ENCODE data around the gene PAK6. TPM values are rescaled to one million over a fixed set of nuclear protein-coding genes. Genes with fewer than 3 reads are reported as not detected.

Gene PAK6
- total RNA-seq, 2 donors from 2014 or later = 7.7 to 9.1 TPM

DNA sequence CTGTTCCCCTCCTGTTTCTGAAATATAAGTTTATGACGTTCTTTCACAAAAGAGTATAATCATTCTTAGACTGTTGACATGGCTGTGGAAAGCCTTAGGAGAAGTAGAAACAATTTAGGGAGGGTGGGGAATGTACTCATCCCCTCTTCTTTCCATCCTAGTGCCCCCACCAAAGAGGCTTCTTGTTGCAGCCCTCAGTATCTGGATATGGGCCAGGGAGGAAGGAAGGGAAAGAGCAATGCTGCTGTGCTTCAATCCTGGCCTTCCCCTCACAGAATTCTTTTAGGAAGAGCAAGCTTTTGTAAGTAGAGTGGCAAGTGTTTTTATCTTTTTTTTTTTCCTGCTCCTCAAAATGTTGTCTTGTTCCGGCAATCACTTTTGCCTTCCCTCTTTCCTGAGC, 86.3 kb downstream of the PAK6 start:
- Histone ChIP-seq H3K9ac (ENCODE audit: extremely low read depth, low read length, poor library complexity, severe bottlenecking) (no peak overlapping the region), H3K9me3 (ENCODE audit: control insufficient read depth, low read length) (no peaks in the 10 kb centered on the region), H3K4me1 (ENCODE audit: control insufficient read depth, insufficient read depth, low read length) (no peaks in the 10 kb centered on the region), H3K27me3 (ENCODE audit: control insufficient read depth, insufficient read depth, low read length, poor library complexity, severe bottlenecking) (peaks cover 51% of the 10 kb centered on the region), H3K27ac (ENCODE audit: low read depth, low read length) (no peak overlapping the region), H3K4me3 (ENCODE audit: low read length) (no peak overlapping the region), H3K36me3 (ENCODE audit: control insufficient read depth, insufficient read depth, low read length) (no peaks in the 10 kb centered on the region)
- peak overlapping the region; percentile 52 for H3K4me3 Mint-ChIP-seq
- WGBS, 2 experiments (ENCODE audit: insufficient coverage in 1 of 2, insufficient read length in 1 of 2) = 85% methylated on average over 2 of the region's 2 CpGs; no CpG with 5 or more reads in 1 of the 2 experiments
- H3K36me3 Mint-ChIP-seq (ENCODE audit: low read depth) = no peaks in the 10 kb centered on the region
- no peak overlapping the region for H3K27ac Mint-ChIP-seq
- peaks cover 59% of the 10 kb centered on the region for H3K27me3 Mint-ChIP-seq (ENCODE audit: insufficient read depth)
- peaks cover 17% of the 10 kb centered on the region for H3K4me1 Mint-ChIP-seq
- no peak for DNase-seq
- no peaks in the 10 kb centered on the region for H3K9me3 Mint-ChIP-seq
- TF ChIP-seq, protein P1, sequence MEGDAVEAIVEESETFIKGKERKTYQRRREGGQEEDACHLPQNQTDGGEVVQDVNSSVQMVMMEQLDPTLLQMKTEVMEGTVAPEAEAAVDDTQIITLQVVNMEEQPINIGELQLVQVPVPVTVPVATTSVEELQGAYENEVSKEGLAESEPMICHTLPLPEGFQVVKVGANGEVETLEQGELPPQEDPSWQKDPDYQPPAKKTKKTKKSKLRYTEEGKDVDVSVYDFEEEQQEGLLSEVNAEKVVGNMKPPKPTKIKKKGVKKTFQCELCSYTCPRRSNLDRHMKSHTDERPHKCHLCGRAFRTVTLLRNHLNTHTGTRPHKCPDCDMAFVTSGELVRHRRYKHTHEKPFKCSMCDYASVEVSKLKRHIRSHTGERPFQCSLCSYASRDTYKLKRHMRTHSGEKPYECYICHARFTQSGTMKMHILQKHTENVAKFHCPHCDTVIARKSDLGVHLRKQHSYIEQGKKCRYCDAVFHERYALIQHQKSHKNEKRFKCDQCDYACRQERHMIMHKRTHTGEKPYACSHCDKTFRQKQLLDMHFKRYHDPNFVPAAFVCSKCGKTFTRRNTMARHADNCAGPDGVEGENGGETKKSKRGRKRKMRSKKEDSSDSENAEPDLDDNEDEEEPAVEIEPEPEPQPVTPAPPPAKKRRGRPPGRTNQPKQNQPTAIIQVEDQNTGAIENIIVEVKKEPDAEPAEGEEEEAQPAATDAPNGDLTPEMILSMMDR (conservative IDR thresholded peaks at IDR 0.05) = no peak

DNA sequence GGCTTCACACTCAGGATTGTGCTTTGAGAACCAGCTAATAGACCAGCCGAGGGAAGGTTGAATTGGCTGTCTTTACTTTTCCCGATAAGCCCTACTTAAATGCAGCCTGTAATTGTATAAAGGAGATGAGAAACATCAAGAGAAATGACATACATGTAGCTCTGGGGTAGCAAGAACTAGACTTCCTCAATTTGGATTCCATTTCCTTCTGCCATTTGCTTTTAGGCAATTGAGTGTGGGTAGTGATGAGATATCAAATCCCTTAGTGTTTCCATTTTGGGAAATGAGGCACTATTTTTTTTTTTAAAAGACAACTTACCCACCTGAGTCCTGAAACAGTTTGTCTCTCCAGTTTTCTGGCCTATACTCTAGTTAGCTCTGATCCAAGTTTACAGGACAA, 86.8 kb downstream of the PAK6 start:
- Histone ChIP-seq H3K27ac (ENCODE audit: low read depth, low read length) (no peak overlapping the region), H3K4me1 (ENCODE audit: control insufficient read depth, insufficient read depth, low read length) (no peaks in the 10 kb centered on the region)
- no peak overlapping the region for H3K4me3 Mint-ChIP-seq

More for the DNA sequence above, 86.8 kb downstream of the PAK6 start:
- TF ChIP-seq, protein P1 (conservative IDR thresholded peaks at IDR 0.05) = no peak
- no peaks in the 10 kb centered on the region for H3K36me3 ChIP-seq (ENCODE audit: control insufficient read depth, insufficient read depth, low read length)
- no peak overlapping the region for H3K9ac ChIP-seq (ENCODE audit: extremely low read depth, low read length, poor library complexity, severe bottlenecking)
- DNase-seq = no peak
- Mint-ChIP-seq H3K4me1 (peaks cover 17% of the 10 kb centered on the region), H3K9me3 (no peaks in the 10 kb centered on the region), H3K27ac (no peak overlapping the region), H3K27me3 (ENCODE audit: insufficient read depth) (peaks cover 55% of the 10 kb centered on the region), H3K36me3 (ENCODE audit: low read depth) (no peaks in the 10 kb centered on the region)
- H3K9me3 ChIP-seq (ENCODE audit: control insufficient read depth, low read length) = no peaks in the 10 kb centered on the region
- H3K27me3 ChIP-seq (ENCODE audit: control insufficient read depth, insufficient read depth, low read length, poor library complexity, severe bottlenecking) = peaks cover 51% of the 10 kb centered on the region
- no peak overlapping the region for H3K4me3 ChIP-seq (ENCODE audit: low read length)
- 94 to 100% methylated on average over 2 of the region's 2 CpGs for WGBS, 2 experiments (ENCODE audit: insufficient coverage in 1 of 2, insufficient read length in 1 of 2)

Other genes starting within 250 kb of the PAK6 start
- 100 to 1,000 TPM; 237 to 293 TPM for gene SRP14, start 199.9 kb upstream of the PAK6 start, total RNA-seq
- 10 to 100 TPM; 48.3 to 53.5 TPM for gene BMF, start 130.2 kb upstream of the PAK6 start, total RNA-seq
- gene BUB1B, start 78.0 kb upstream of the PAK6 start, total RNA-seq = 100 to 1,000 TPM in 1 of 2 donors, 10 to 100 TPM in 1; 58.6 to 108 TPM
- not detected for gene ANKRD63, start 44.0 kb downstream of the PAK6 start, total RNA-seq
- gene PLCB2, start 68.9 kb downstream of the PAK6 start, total RNA-seq = 1 to 10 TPM; 4.4 to 5.3 TPM
- 1 to 10 TPM; 4.6 to 8.6 TPM for gene INAFM2, start 84.6 kb downstream of the PAK6 start, total RNA-seq
- gene CCDC9B, start 101.9 kb downstream of the PAK6 start, total RNA-seq = under 1 TPM; 0.15 to 0.42 TPM
- not detected for gene PHGR1, start 112.0 kb downstream of the PAK6 start, total RNA-seq
- under 1 TPM; 0.04 to 0.40 TPM for gene DISP2, start 119.2 kb downstream of the PAK6 start, total RNA-seq
- gene KNSTRN, start 143.7 kb downstream of the PAK6 start, total RNA-seq = 10 to 100 TPM; 57.6 to 92.4 TPM
- 10 to 100 TPM; 90.6 to 98.7 TPM for gene IVD, start 166.7 kb downstream of the PAK6 start, total RNA-seq
- 10 to 100 TPM; 23.5 to 30.1 TPM for gene BAHD1, start 201.9 kb downstream of the PAK6 start, total RNA-seq
- 10 to 100 TPM; 33.7 to 43.0 TPM for gene CHST14, start 231.9 kb downstream of the PAK6 start, total RNA-seq